HL-60 (cell line): ENCODE measurements around the gene ZNF638.

Experiments
- DNase-seq, 2 experiments: peaks; one replicate each; pipeline ENCODE4 v3.0.0-alpha.2; 2010 to 2020; ENCODE audit warnings: low read depth in 1 of 2, low spot score in 1 of 2
- H3K27ac ChIP-seq: fragments of 250-450 bp; sonication (Bioruptor Pico); replicated peaks from 2 replicates; pipeline ENCODE4 v1.5.1; 2020; ENCODE audit warnings: mild to moderate bottlenecking, moderate library complexity
- H3K27me3 ChIP-seq: fragments of 250-450 bp; sonication (Bioruptor Pico); 2 replicates; pipeline ENCODE4 v1.5.1; 2021; ENCODE audit warnings: mild to moderate bottlenecking, moderate library complexity; ENCODE audit not compliant: insufficient read depth, poor library complexity, severe bottlenecking
- H3K4me3 ChIP-seq: replicated peaks from 2 replicates; pipeline ENCODE4 v1.5.1; 2011; ENCODE audit warnings: mild to moderate bottlenecking, control low read depth, low read length; ENCODE audit not compliant: insufficient read depth
- CTCF ChIP-seq: IDR thresholded peaks from one replicate; pipeline ENCODE4 v1.5.1; 2011; ENCODE audit warnings: low read length, control low read depth, inconsistent platforms; ENCODE audit not compliant: insufficient read depth
- GABPA ChIP-seq: IDR thresholded peaks from 2 replicates; pipeline ENCODE4 v1.6.1; 2012; ENCODE audit warnings: low read depth
- POLR2AphosphoS5 ChIP-seq: IDR thresholded peaks from 2 replicates; pipeline ENCODE4 v1.6.1; 2012; ENCODE audit warnings: low read depth
- REST ChIP-seq: IDR thresholded peaks from 2 replicates; pipeline ENCODE4 v1.6.1; 2012; ENCODE audit warnings: low read depth; ENCODE audit not compliant: insufficient replicate concordance
- SPI1 ChIP-seq: IDR thresholded peaks from 2 replicates; pipeline ENCODE4 v1.6.1; 2012; ENCODE audit warnings: low read depth, mild to moderate bottlenecking, borderline replicate concordance

The ZNF638 gene

DNA sequence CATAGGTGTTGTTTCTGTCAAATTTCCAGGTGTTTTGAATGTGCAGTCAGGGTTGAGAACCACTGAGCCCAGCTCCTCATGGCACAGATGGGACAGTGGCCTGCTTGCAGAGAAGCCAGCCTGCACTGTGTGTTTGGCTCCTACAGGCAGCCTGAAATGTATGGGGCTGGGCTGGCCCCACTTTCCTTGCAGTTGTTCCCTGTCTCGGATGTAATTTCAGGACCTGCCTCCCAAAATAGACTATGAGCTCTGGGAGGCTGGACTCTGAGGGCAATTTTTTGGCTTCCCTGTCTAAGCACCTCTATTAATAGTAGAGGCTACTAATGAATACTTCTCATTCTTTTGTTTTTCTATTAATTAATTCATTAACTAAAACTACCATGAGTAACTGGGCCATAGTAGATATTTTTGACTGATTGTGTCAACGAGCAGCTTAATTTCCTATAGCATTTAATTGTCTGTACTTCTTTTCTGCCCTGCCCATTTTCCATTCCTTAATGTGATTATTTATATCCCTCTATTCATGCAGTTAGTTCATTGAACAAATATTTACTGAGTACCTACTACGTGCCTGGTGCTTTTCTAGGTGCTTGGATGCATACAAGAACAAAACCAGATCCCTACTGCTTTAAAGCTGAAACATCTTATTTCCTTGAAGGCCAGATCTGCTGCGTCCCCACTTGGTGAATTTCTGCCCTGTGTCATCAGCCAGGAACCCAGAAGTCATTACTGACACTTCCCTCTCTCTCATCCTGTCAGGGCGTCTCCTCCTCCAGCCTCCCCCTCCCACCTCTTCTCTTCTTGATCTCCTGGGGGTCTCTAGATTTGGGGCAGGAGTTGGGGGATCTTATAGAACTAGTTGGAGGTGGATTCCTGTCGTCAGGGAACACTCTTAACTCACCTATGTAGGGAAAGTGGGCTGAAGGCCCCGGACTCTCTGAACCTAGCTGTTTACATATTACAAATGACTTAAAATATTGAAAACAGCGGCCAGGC lies 138.1 kb downstream of the ZNF638 start:
- Histone ChIP-seq H3K27ac (no peak overlapping the region), H3K4me3 (no peak overlapping the region), H3K27me3 (peaks cover 27% of the 10 kb centered on the region)
- TF ChIP-seq GABPA: no peak
- no peak for TF ChIP-seq REST
- no peak for DNase-seq

- no peak for DNase-seq
- TF ChIP-seq CTCF (no peak), SPI1 (no peak), REST (no peak), GABPA (no peak), POLR2AphosphoS5 (no peak)
- Histone ChIP-seq H3K27me3 (peaks cover 11% of the 10 kb centered on the region), H3K27ac (no peak overlapping the region), H3K4me3 (no peak overlapping the region)
Measured at GRCh38 chr2:71471276-71471675, 139.7 kb downstream of the ZNF638 start.

DNA sequence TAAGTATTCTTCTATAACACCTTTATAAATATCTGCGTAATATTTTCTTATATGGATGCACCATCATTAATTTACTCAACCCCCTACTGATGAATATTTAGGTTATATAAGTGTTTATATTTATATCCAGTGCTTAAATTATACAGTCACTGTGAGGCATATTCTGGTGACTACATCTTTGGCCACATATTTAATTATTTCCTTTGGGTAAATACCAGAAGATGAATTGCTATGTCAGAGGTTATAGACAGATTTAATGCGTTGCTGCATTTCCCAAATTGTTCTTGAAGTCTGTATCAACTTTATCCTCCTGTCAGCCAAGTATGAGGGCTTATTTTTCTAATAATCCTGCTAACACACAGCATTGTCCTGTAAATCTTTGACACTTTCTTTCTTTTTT lies 140.4 kb downstream of the ZNF638 start:
- H3K27me3 ChIP-seq: peaks cover 6% of the 10 kb centered on the region

More for the DNA sequence above, 140.4 kb downstream of the ZNF638 start:
- no peak for DNase-seq
- Histone ChIP-seq H3K27ac (no peak overlapping the region), H3K4me3 (no peak overlapping the region)
- TF ChIP-seq REST: no peak
- no peak for TF ChIP-seq SPI1
- TF ChIP-seq CTCF: no peak
- TF ChIP-seq GABPA: no peak
- no peak for TF ChIP-seq POLR2AphosphoS5
